BLaER1 treated with 17β-estradiol and CSF1 and Interleukin-3, amounts not matched to agents 10 nM and 100 nM (cell line): Measurements from ENCODE around the gene FOXC1.
A peak's percentile ranks its signal among the peaks of the same experiment; 100 is the strongest.

Experiments
- H3K27ac ChIP-seq, 11 experiments: shearing (Covaris generic); formaldehyde crosslinking; 2 replicates each; pipeline ENCODE4 v1.8.1; 2022
- H3K27me3 ChIP-seq, 11 experiments: shearing (Covaris generic); formaldehyde crosslinking; 2 replicates each; pipeline ENCODE4 v1.8.1; 2022
- H3K36me3 ChIP-seq, 11 experiments: shearing (Covaris generic); formaldehyde crosslinking; 2 replicates each; pipeline ENCODE4 v1.8.1; 2022
- H3K4me1 ChIP-seq, 10 experiments: shearing (Covaris generic); formaldehyde crosslinking; 2 replicates each; pipeline ENCODE4 v1.8.1; 2022
- H3K4me2 ChIP-seq, 11 experiments: shearing (Covaris generic); formaldehyde crosslinking; 2 replicates each; pipeline ENCODE4 v1.8.1; 2022
- H3K4me3 ChIP-seq, 10 experiments: shearing (Covaris generic); formaldehyde crosslinking; 2 replicates each; pipeline ENCODE4 v1.8.1; 2022
- H3K9ac ChIP-seq, 11 experiments: shearing (Covaris generic); formaldehyde crosslinking; 2 replicates each; pipeline ENCODE4 v1.8.1; 2022
- H3K9me3 ChIP-seq, 11 experiments: shearing (Covaris generic); formaldehyde crosslinking; replicated peaks in 1 of 11; 2 replicates each; pipeline ENCODE4 v1.8.1; 2022
- H4K20me1 ChIP-seq, 11 experiments: shearing (Covaris generic); formaldehyde crosslinking; 2 replicates each; pipeline ENCODE4 v1.8.1; 2022
- Cebpa-rat ChIP-seq, 11 experiments: shearing (Covaris generic); IDR thresholded peaks; 2 replicates each; pipeline ENCODE4 v1.8.1; 2022

The FOXC1 gene

GRCh38 chr6:1609648-1610496 lies at the start of gene FOXC1:
FOXC1 (plus strand) TSS chr6:1609915; CDS start chr6:1610446, 531 bp downstream.
- peaks cover 31 to 69% (median 56%) of the 10 kb centered on the region in 10 experiments for H3K4me1 ChIP-seq
- no peaks in the 10 kb centered on the region for H3K36me3 ChIP-seq
- peak within 1 kb of the TSS; percentile 87 to 98 (median 96) for H3K4me2 ChIP-seq
- no peak within 1 kb of the TSS for H3K27ac ChIP-seq
- peaks cover 100% of the 10 kb centered on the region in 11 experiments for H3K27me3 ChIP-seq
- H3K4me3 ChIP-seq, result peak within 1 kb of the TSS; percentile 56 to 73 (median 64)
- peaks cover 0 to 97% (median 81%) of the 10 kb centered on the region in 11 experiments; a peak in 19 of 22 replicates for H4K20me1 ChIP-seq
- peak within 1 kb of the TSS in 8 of 11 experiments; percentile 7 to 59 (median 40); a peak in 10 of 22 replicates for H3K9ac ChIP-seq
- TF ChIP-seq Cebpa-rat (IDR thresholded peaks at IDR 0.05), result no peak
- H3K9me3 ChIP-seq, result peaks cover 0 to 29% (median 16%) of the 10 kb centered on the region in 11 experiments; a peak in 19 of 22 replicates

- Histone ChIP-seq H3K9ac (no peak overlapping the region), H3K27me3 (no peaks in the 10 kb centered on the region), H4K20me1 (no peaks in the 10 kb centered on the region), H3K4me3 (no peak overlapping the region), H3K4me1 (0 out of 20 replicates have a peak, but pooled peaks cover 0 to 3% (median 0%) of the 10 kb centered on the region in 10 experiments), H3K27ac (no peak overlapping the region), H3K9me3 (peaks cover 0 to 14% (median 6%) of the 10 kb centered on the region in 11 experiments; a peak in 10 of 22 replicates), H3K4me2 (no peak overlapping the region), H3K36me3 (no peaks in the 10 kb centered on the region)
- TF ChIP-seq Cebpa-rat (IDR thresholded peaks at IDR 0.05), result no peak
Observed at GRCh38 chr6:1560281-1561058, 49.2 kb upstream of the FOXC1 start.

- Histone ChIP-seq H3K36me3 (no peaks in the 10 kb centered on the region), H3K9me3 (peaks cover 0 to 11% (median 0%) of the 10 kb centered on the region in 11 experiments; a peak in 1 of 22 replicates), H3K4me3 (no peak overlapping the region), H4K20me1 (no peaks in the 10 kb centered on the region), H3K4me1 (no peaks in the 10 kb centered on the region), H3K27me3 (no peaks in the 10 kb centered on the region), H3K4me2 (no peak overlapping the region), H3K9ac (no peak overlapping the region), H3K27ac (no peak overlapping the region)
- no peak for TF ChIP-seq Cebpa-rat (IDR thresholded peaks at IDR 0.05)
Observed at GRCh38 chr6:1561355-1561754, 48.4 kb upstream of the FOXC1 start.

- Histone ChIP-seq H3K9ac (no peak overlapping the region), H3K4me3 (no peak overlapping the region), H3K27me3 (no peaks in the 10 kb centered on the region), H3K4me2 (no peak overlapping the region), H4K20me1 (no peaks in the 10 kb centered on the region), H3K9me3 (peaks cover 0 to 11% (median 0%) of the 10 kb centered on the region in 11 experiments; a peak in 1 of 22 replicates), H3K4me1 (no peaks in the 10 kb centered on the region), H3K27ac (no peak overlapping the region), H3K36me3 (no peaks in the 10 kb centered on the region)
- TF ChIP-seq Cebpa-rat (IDR thresholded peaks at IDR 0.05), result no peak
Observed at GRCh38 chr6:1562171-1562955, 47.4 kb upstream of the FOXC1 start.

GRCh38 chr6:1569377-1569776 lies 40.3 kb upstream of the FOXC1 start:
- Histone ChIP-seq H3K4me2 (no peak overlapping the region), H3K4me1 (peaks cover 0 to 5% (median 3%) of the 10 kb centered on the region in 10 experiments; a peak in 5 of 20 replicates), H3K9me3 (peaks cover 28 to 39% (median 32%) of the 10 kb centered on the region in 11 experiments), H4K20me1 (no peaks in the 10 kb centered on the region), H3K27me3 (no peaks in the 10 kb centered on the region), H3K36me3 (no peaks in the 10 kb centered on the region), H3K4me3 (no peak overlapping the region), H3K27ac (no peak overlapping the region), H3K9ac (no peak overlapping the region)
- no peak for TF ChIP-seq Cebpa-rat (IDR thresholded peaks at IDR 0.05)

GRCh38 chr6:1570848-1571247 lies 38.9 kb upstream of the FOXC1 start:
- Histone ChIP-seq H3K4me3 (no peak overlapping the region), H4K20me1 (no peaks in the 10 kb centered on the region), H3K27me3 (no peaks in the 10 kb centered on the region), H3K27ac (no peak overlapping the region), H3K9me3 (peaks cover 28 to 36% (median 32%) of the 10 kb centered on the region in 11 experiments), H3K9ac (no peak overlapping the region), H3K4me2 (no peak overlapping the region), H3K36me3 (no peaks in the 10 kb centered on the region), H3K4me1 (peaks cover 12 to 19% (median 17%) of the 10 kb centered on the region in 10 experiments)
- no peak for TF ChIP-seq Cebpa-rat (IDR thresholded peaks at IDR 0.05)

GRCh38 chr6:1572892-1573291 lies 36.8 kb upstream of the FOXC1 start:
- no peak overlapping the region for H3K4me2 ChIP-seq
- H3K9ac ChIP-seq, result no peak overlapping the region
- H3K4me3 ChIP-seq, result no peak overlapping the region
- no peaks in the 10 kb centered on the region for H3K27me3 ChIP-seq
- peaks cover 16 to 26% (median 23%) of the 10 kb centered on the region in 10 experiments for H3K4me1 ChIP-seq
- H3K9me3 ChIP-seq, result peaks cover 28 to 36% (median 32%) of the 10 kb centered on the region in 11 experiments
- TF ChIP-seq Cebpa-rat (IDR thresholded peaks at IDR 0.05), result peak in 1 of 11 experiments; percentile 39; a peak in 1 of 22 replicates
- no peaks in the 10 kb centered on the region for H4K20me1 ChIP-seq
- no peak overlapping the region for H3K27ac ChIP-seq
- H3K36me3 ChIP-seq, result no peaks in the 10 kb centered on the region

- Histone ChIP-seq H4K20me1 (no peaks in the 10 kb centered on the region), H3K9ac (no peak overlapping the region), H3K27ac (no peak overlapping the region), H3K27me3 (no peaks in the 10 kb centered on the region), H3K4me3 (no peak overlapping the region), H3K4me2 (peak overlapping the region; percentile 22 to 87 (median 81); a peak in 12 of 22 replicates), H3K4me1 (peaks cover 22 to 39% (median 34%) of the 10 kb centered on the region in 10 experiments), H3K36me3 (no peaks in the 10 kb centered on the region), H3K9me3 (peaks cover 25 to 29% (median 27%) of the 10 kb centered on the region in 11 experiments)
- TF ChIP-seq Cebpa-rat (IDR thresholded peaks at IDR 0.05), result no peak
Observed at GRCh38 chr6:1574083-1574761, 35.5 kb upstream of the FOXC1 start.
